K562 (cell line): ENCODE measurements around the gene REM2. TPM values are rescaled to one million over a fixed set of nuclear protein-coding genes. Genes with fewer than 3 reads are reported as not detected.

Source experiments
- ATAC-seq: fragments of 200-7000 bp; cut with Tn5 transposase; 3 replicates; pipeline ENCODE4 v1.9.1; 2020; ENCODE audit warnings: moderate library complexity
- BruUV-seq: library from RNA; stranded (reverse); fragments of 400-500 nt; replicated peaks from 2 replicates; lab custom pipeline; 2021; lab: Mats Ljungman, UMichigan
- CTCF ChIA-PET: fragments of 300-600 bp; formaldehyde crosslinking; extraction: SDS; loops from one replicate; lab custom pipeline; 2021; ENCODE audit warnings: low intra/inter-chr PET ratio; lab: Yijun Ruan, JAX
- POLR2A ChIA-PET: fragments of 300-600, 350-650 bp; sonication (Branson Sonifier 250); formaldehyde crosslinking; extraction: SDS; loops from one replicate; lab custom pipeline; 2021; ENCODE audit warnings: antibody characterized with exemption, inconsistent platforms; lab: Yijun Ruan, JAX
- DNase-seq, 4 experiments: peaks; one replicate each; pipeline versions ENCODE4 v3.0.0 to v3.0.0-alpha.2; 2011 to 2018; ENCODE audit warnings: low spot score in 3 of 4, mixed read lengths in 3 of 4; ENCODE audit errors: extremely low read depth in 1 of 4
- FAIRE-seq: peaks from 2 replicates; lab custom pipeline; 2011; peaks lifted over from hg19 to GRCh38; lab: Jason Lieb, UNC
- H2AFZ ChIP-seq: 2 replicates; pipeline ENCODE4 v1.6.0; 2011; ENCODE audit warnings: low read depth, low read length, control low read depth, inconsistent platforms
- H3K27ac ChIP-seq: fragments of 200-600 bp; 3 replicates; pipeline ENCODE4 v1.8.0; 2011; ENCODE audit warnings: low read depth, mild to moderate bottlenecking, control low read depth, inconsistent platforms, low read length, moderate library complexity, mixed read lengths; ENCODE audit errors: extremely low read depth
- H3K27me3 ChIP-seq, 2 experiments: fragments of 300-600 bp in 1 of 2; 2 replicates in 1 of 2; 3 replicates in 1 of 2; pipeline versions ENCODE4 v1.6.0 to v1.8.0; 2011; ENCODE audit warnings: inconsistent platforms in 2 of 2, low read length in 2 of 2, mild to moderate bottlenecking in 1 of 2, mixed read lengths in 1 of 2, moderate library complexity in 1 of 2; ENCODE audit not compliant: control insufficient read depth in 2 of 2, insufficient read depth in 2 of 2
- H3K36me3 ChIP-seq: fragments of 300-600 bp; 3 replicates; pipeline ENCODE4 v1.8.0; 2011; ENCODE audit warnings: mild to moderate bottlenecking, low read length, inconsistent platforms; ENCODE audit not compliant: control insufficient read depth, insufficient read depth
- H3K4me1 ChIP-seq, 2 experiments: fragments of 200-600 bp in 1 of 2; replicated peaks in 1 of 2; 2 replicates in 1 of 2; 3 replicates in 1 of 2; pipeline versions ENCODE4 v1.5.1 to v1.8.0; 2011; ENCODE audit warnings: inconsistent platforms in 2 of 2, low read length in 2 of 2, mild to moderate bottlenecking in 1 of 2, mixed read lengths in 1 of 2, moderate library complexity in 1 of 2; ENCODE audit not compliant: control insufficient read depth in 2 of 2, insufficient read depth in 2 of 2
- H3K4me2 ChIP-seq: 2 replicates; pipeline ENCODE4 v1.6.1; 2011; ENCODE audit warnings: low read length, control low read depth, inconsistent platforms, mixed read lengths; ENCODE audit not compliant: insufficient read depth
- H3K4me3 ChIP-seq: fragments of 200-600 bp; sonication (generic), shearing (Covaris generic); 2 replicates; pipeline ENCODE4 v1.5.1; 2016; ENCODE audit warnings: control low read depth, inconsistent platforms
- H3K79me2 ChIP-seq: fragments of 200-600 bp; 3 replicates; pipeline ENCODE4 v1.8.0; 2011; ENCODE audit warnings: low read length, inconsistent platforms; ENCODE audit not compliant: control insufficient read depth, insufficient read depth
- H3K9ac ChIP-seq, 2 experiments: 2 replicates each; pipeline versions ENCODE4 v1.6.0 to v1.6.1; 2011; ENCODE audit warnings: low read depth in 2 of 2, low read length in 2 of 2, control low read depth in 1 of 2, inconsistent platforms in 1 of 2, mild to moderate bottlenecking in 1 of 2, mixed read lengths in 1 of 2; ENCODE audit not compliant: insufficient read depth in 1 of 2
- H3K9me1 ChIP-seq: one replicate; pipeline ENCODE4 v1.6.0; 2011; ENCODE audit warnings: inconsistent platforms, mild to moderate bottlenecking, low read length, moderate library complexity; ENCODE audit not compliant: control insufficient read depth, insufficient read depth
- H3K9me3 ChIP-seq: replicated peaks from 2 replicates; pipeline ENCODE4 v1.5.1; 2011; ENCODE audit warnings: low read depth, low read length, inconsistent platforms; ENCODE audit not compliant: control insufficient read depth, insufficient read depth
- H4K20me1 ChIP-seq: replicated peaks from 2 replicates; pipeline ENCODE4 v1.6.1; 2011; ENCODE audit warnings: low read length, inconsistent platforms, mixed read lengths; ENCODE audit not compliant: control insufficient read depth, insufficient read depth
- BRCA1 ChIP-seq, 2 experiments: fragments of 450-650 bp in 1 of 2; sonication (generic) in 1 of 2; formaldehyde crosslinking in 1 of 2; IDR thresholded peaks; 2 replicates each; pipeline versions ENCODE4 v1.5.0 to v1.6.1; 2017 to 2020; ENCODE audit warnings: mild to moderate bottlenecking in 1 of 2, missing genetic modification reagents in 1 of 2
- MCM5 ChIP-seq: fragments of 450-650 bp; IDR thresholded peaks from 2 replicates; pipeline ENCODE4 v1.6.1; 2016; ENCODE audit warnings: low read depth
- WGBS: fragments of 100-300 bp; shearing (Covaris generic); methylation state at CpG from one replicate; pipeline ENCODE4 v1.1.6; 2016; ENCODE audit warnings: low coverage, mixed read lengths; ENCODE audit not compliant: insufficient coverage; ENCODE audit errors: missing lambda C conversion rate; 5-methylcytosine and 5-hydroxymethylcytosine counted together
- in situ Hi-C: fragments of 300-500 bp; cut with MboI; formaldehyde crosslinking; loops from 4 replicates; pipeline ENCODE4 v1.15.0; 2018; ENCODE audit warnings: inconsistent platforms, mixed read lengths
- intact Hi-C: fragments of 100-400 bp; cut with micrococcal nuclease; formaldehyde crosslinking; loops from 2 replicates; pipeline ENCODE4 v1.14.2; 2022
- polyA plus RNA-seq, 8 experiments: library from polyadenylated mRNA; depleted of rRNA in 4 of 8; stranded (reverse) in 5 of 8; unstranded in 3 of 8; fragments of >200 nt; fragmentation: Nextera tagmentation in 2 of 8; fragmentation: Illumina TruSeq in 1 of 8; extraction: Ambion mirVana in 2 of 8; extraction: Trizol in 1 of 8; gene quantifications; 2 replicates each; pipeline versions ENCODE4 v1.2.1 to v1.2.3, GENCODE V29; 2011 to 2014; ENCODE audit warnings: inconsistent platforms in 1 of 8, missing spikeins in 1 of 8
- total RNA-seq, 7 experiments: library from RNA; depleted of rRNA in 6 of 7; stranded (reverse); fragments of >200 nt in 6 of 7; fragmentation: Illumina TruSeq in 2 of 7; extraction: Trizol in 2 of 7; gene quantifications; 2 replicates each; pipeline versions ENCODE4 v1.2.1 to v1.2.3, GENCODE V29; 2011 to 2021; ENCODE audit warnings: low replicate concordance in 1 of 7
- TF ChIP-seq, protein P1 (sequence below): fragments of 250-450 bp; sonication (Bioruptor Pico); IDR thresholded peaks from 2 replicates; pipeline ENCODE4 v1.9.0; 2021; ENCODE audit warnings: mild to moderate bottlenecking, inconsistent platforms

The REM2 gene
- total and polyA plus RNA-seq, 9 of the 15 experiments (the other 6 are each of a cell fraction or from before 2014, with no cell fraction given) = 0.18 to 1.0 (median 0.38) TPM

DNA sequence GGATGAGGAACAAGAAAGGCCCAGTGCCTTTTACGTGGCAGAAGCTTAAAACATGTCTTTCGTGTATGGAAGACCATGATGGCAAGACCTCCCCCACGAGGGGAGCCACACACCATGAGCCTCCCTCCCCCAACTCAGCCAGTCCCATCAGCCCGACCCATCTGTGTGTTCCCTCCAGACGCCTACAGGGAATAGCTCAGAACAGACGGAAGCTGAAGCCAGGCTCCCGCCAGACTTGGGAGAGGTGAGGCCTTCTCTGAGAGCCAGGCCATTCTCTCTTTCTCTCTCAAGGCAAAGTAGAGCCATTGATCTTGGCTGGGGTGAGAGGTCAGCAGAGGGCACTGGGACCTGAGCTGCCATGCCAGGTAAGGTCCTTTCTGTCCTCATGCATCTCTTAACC is 9.5 kb downstream of the REM2 start (continued):
- TF ChIP-seq, protein P1, sequence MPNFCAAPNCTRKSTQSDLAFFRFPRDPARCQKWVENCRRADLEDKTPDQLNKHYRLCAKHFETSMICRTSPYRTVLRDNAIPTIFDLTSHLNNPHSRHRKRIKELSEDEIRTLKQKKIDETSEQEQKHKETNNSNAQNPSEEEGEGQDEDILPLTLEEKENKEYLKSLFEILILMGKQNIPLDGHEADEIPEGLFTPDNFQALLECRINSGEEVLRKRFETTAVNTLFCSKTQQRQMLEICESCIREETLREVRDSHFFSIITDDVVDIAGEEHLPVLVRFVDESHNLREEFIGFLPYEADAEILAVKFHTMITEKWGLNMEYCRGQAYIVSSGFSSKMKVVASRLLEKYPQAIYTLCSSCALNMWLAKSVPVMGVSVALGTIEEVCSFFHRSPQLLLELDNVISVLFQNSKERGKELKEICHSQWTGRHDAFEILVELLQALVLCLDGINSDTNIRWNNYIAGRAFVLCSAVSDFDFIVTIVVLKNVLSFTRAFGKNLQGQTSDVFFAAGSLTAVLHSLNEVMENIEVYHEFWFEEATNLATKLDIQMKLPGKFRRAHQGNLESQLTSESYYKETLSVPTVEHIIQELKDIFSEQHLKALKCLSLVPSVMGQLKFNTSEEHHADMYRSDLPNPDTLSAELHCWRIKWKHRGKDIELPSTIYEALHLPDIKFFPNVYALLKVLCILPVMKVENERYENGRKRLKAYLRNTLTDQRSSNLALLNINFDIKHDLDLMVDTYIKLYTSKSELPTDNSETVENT (CRISPR knock-in tag) = no peak
- no peak for TF ChIP-seq BRCA1 (IDR thresholded peaks at IDR 0.05)
- TF ChIP-seq BRCA1 (CRISPR knock-in tag; IDR thresholded peaks at IDR 0.05) = no peak
- TF ChIP-seq, all 486 proteins: peak for 0

DNA sequence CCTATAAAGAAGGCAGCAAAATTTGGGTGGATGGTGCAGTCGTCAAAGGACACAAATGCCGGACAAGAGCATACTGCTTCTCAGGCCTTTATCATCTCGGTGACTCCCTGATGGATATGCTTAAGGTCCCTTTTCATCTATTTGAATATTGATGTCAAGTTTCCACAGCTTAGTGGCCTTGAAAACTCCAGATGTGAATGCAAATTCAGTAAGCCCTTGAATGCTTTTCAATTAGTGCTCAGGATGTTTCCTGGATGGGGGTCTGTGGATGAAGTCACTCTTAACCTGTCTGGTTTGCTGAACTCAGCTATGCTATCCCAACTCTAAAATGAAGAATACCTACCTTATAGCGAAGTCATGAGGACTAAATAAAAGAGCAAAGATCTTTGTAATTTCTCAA is 10.7 kb downstream of the REM2 start:
- no peaks in the 10 kb centered on the region for H3K27me3 ChIP-seq
- in situ Hi-C loops = no loop called here
- 78% methylated on average over 4 of the region's 4 CpGs for WGBS
- no TSS peak for BruUV-seq
- POLR2A ChIA-PET = interaction anchor here (0.6 kb wide), 1 partner anchor 46 kb away, joined by 3 read pairs; no protein-coding TSS in a partner anchor
- no peak for ATAC-seq
- no peak for DNase-seq
- no peak for TF ChIP-seq MCM5
- TF ChIP-seq, all 486 proteins: peak for 0
- H3K27ac ChIP-seq = no peak overlapping the region
- peaks cover 3% of the 10 kb centered on the region for H3K9me1 ChIP-seq
- no peak overlapping the region for H2AFZ ChIP-seq
- H3K79me2 ChIP-seq = no peaks in the 10 kb centered on the region
- peaks cover 13 to 31% of the 10 kb centered on the region in 2 experiments; a peak in 3 of 5 replicates for H3K4me1 ChIP-seq
- H3K9me3 ChIP-seq = no peaks in the 10 kb centered on the region
- H3K4me3 ChIP-seq = no peak overlapping the region
- intact Hi-C loops = no loop called here
- H3K36me3 ChIP-seq = no peaks in the 10 kb centered on the region; the same call in 2 of the 3 replicates
- H4K20me1 ChIP-seq = no peaks in the 10 kb centered on the region
- no peak for FAIRE-seq
- CTCF ChIA-PET = no interaction called here
- no peak overlapping the region for H3K4me2 ChIP-seq
- no peak overlapping the region for H3K9ac ChIP-seq
